Kidney (tissue), 14 donors: ENCODE measurements around the gene EFCAB7. TPM values are rescaled to one million over a fixed set of nuclear protein-coding genes. Genes with fewer than 3 reads are reported as not detected.

Experiments
- DNase-seq, 5 donors: peaks; one replicate each; pipeline ENCODE4 v3.0.0-alpha.2; 2013 to 2020
- FAIRE-seq: peaks from 2 replicates; lab custom pipeline; 2012; peaks lifted over from hg19 to GRCh38; lab: Jason Lieb, UNC
- H3K27ac ChIP-seq, 2 donors: one replicate each; pipeline ENCODE4 v1.7.0; 2013; ENCODE audit warnings: low read depth in 2 of 2, low read length in 2 of 2, inconsistent platforms in 1 of 2
- H3K27me3 ChIP-seq: one replicate; pipeline ENCODE4 v1.7.1; 2013; ENCODE audit warnings: low read length, inconsistent platforms; ENCODE audit not compliant: control insufficient read depth, insufficient read depth
- H3K36me3 ChIP-seq, 3 donors: one replicate each; pipeline versions ENCODE4 v1.7.0 to v1.7.1; 2013; ENCODE audit warnings: low read length in 3 of 3, control low read depth in 1 of 3, inconsistent platforms in 1 of 3; ENCODE audit not compliant: insufficient read depth in 3 of 3, control insufficient read depth in 2 of 3
- H3K4me1 ChIP-seq, 3 donors: one replicate each; pipeline versions ENCODE4 v1.7.0 to v1.7.1; 2013; ENCODE audit warnings: low read length in 3 of 3, inconsistent platforms in 1 of 3, low read depth in 1 of 3; ENCODE audit not compliant: control insufficient read depth in 2 of 3, insufficient read depth in 2 of 3
- H3K4me3 ChIP-seq, 3 donors: one replicate each; pipeline versions ENCODE4 v1.7.0 to v1.8.1; 2013; ENCODE audit warnings: low read length in 3 of 3, control low read depth in 1 of 3, inconsistent platforms in 1 of 3
- H3K9ac ChIP-seq, 3 donors: one replicate each; pipeline versions ENCODE4 v1.7.0 to v1.7.1; 2013; ENCODE audit warnings: low read length in 3 of 3, control low read depth in 1 of 3, inconsistent platforms in 1 of 3
- H3K9me3 ChIP-seq, 3 donors: one replicate each; pipeline versions ENCODE4 v1.7.0 to v1.7.1; 2013; ENCODE audit warnings: low read length in 3 of 3, control low read depth in 1 of 3, inconsistent platforms in 1 of 3; ENCODE audit not compliant: control insufficient read depth in 2 of 3, insufficient read depth in 1 of 3
- intact Hi-C: fragments of 100-400 bp; cut with DNase I; formaldehyde crosslinking; loops from one replicate; pipeline ENCODE4 v1.11.1; 2022
- polyA plus RNA-seq: library from polyadenylated mRNA; stranded (reverse); fragments of 350-450 nt; fragmentation: Illumina TruSeq; extraction: RNeasy Lipid Tissue Mini Kit (QIAGEN cat#74804); gene quantifications from one replicate; pipeline ENCODE4 v1.2.3, GENCODE V29; 2014; ENCODE audit warnings: low read depth, low replicate concordance; ENCODE audit not compliant: insufficient read depth
- total RNA-seq: library from RNA; stranded (reverse); fragmentation: NEBNext Ultra II Directional; extraction: Animal tissue kit (Norgen Biotek cat#: 25700); gene quantifications from one replicate; pipeline ENCODE4 v1.2.1, GENCODE V29; 2021
- TF ChIP-seq, protein P1 (sequence below): IDR thresholded peaks from 3 replicates; pipeline ENCODE4 v1.5.1; 2012; ENCODE audit warnings: mild to moderate bottlenecking, moderate library complexity, borderline replicate concordance; ENCODE audit not compliant: insufficient read depth; ENCODE audit errors: extremely low read depth
- donor health status: control.
- donor health status: control.
- donor health status: control.
- donor health status: control.
- donor health status: control.
- donor health status: DM: yes; HTN: yes; CAD: no.
- donor health status: Normal renal cell carcinoma (clear cell type).

EFCAB7 gene
- total and polyA plus RNA-seq, 2 donors from 2014 or later = 5.1 to 9.6 TPM

DNA sequence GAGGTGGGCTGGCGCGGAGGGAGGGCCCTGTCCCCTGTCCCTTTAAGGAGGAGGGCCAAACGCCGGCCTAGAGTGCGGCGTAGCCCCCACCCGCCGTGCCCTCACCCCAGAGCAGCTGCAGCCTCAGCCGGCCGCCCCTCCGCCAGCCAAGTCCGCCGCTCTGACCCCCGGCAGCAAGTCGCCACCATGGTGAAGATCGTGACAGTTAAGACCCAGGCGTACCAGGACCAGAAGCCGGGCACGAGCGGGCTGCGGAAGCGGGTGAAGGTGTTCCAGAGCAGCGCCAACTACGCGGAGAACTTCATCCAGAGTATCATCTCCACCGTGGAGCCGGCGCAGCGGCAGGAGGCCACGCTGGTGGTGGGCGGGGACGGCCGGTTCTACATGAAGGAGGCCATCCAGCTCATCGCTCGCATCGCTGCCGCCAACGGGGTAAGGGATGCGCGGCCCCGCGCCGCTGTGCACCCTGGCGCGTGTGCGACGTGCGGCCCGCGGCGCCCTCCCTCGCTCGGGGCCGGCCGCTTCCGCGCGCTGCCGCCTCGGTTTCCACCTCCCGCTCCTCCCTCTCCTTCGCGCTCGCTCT is 70.1 kb downstream of the EFCAB7 start, which contains the start of gene PGM1:
Gene PGM1 (plus strand): TSS at position 109 of the 583 bp plus-strand sequence. CDS start 78 bp downstream, at position 187.
- DNase-seq = peak; percentile 83 to 92 (median 88)
- FAIRE-seq = no peak
- intact Hi-C loops = no loop called here
- TF ChIP-seq, protein P1, sequence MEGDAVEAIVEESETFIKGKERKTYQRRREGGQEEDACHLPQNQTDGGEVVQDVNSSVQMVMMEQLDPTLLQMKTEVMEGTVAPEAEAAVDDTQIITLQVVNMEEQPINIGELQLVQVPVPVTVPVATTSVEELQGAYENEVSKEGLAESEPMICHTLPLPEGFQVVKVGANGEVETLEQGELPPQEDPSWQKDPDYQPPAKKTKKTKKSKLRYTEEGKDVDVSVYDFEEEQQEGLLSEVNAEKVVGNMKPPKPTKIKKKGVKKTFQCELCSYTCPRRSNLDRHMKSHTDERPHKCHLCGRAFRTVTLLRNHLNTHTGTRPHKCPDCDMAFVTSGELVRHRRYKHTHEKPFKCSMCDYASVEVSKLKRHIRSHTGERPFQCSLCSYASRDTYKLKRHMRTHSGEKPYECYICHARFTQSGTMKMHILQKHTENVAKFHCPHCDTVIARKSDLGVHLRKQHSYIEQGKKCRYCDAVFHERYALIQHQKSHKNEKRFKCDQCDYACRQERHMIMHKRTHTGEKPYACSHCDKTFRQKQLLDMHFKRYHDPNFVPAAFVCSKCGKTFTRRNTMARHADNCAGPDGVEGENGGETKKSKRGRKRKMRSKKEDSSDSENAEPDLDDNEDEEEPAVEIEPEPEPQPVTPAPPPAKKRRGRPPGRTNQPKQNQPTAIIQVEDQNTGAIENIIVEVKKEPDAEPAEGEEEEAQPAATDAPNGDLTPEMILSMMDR = no peak
- Histone ChIP-seq H3K27ac (peak within 1 kb of the TSS; percentile 82 to 88), H3K27me3 (no peaks in the 10 kb centered on the region), H3K9ac (peak within 1 kb of the TSS; percentile 54 to 91 (median 88)), H3K4me1 (no peaks in the 10 kb centered on the region), H3K4me3 (peak within 1 kb of the TSS; percentile 69 to 87 (median 86)), H3K9me3 (no peaks in the 10 kb centered on the region), H3K36me3 (no peaks in the 10 kb centered on the region)

DNA sequence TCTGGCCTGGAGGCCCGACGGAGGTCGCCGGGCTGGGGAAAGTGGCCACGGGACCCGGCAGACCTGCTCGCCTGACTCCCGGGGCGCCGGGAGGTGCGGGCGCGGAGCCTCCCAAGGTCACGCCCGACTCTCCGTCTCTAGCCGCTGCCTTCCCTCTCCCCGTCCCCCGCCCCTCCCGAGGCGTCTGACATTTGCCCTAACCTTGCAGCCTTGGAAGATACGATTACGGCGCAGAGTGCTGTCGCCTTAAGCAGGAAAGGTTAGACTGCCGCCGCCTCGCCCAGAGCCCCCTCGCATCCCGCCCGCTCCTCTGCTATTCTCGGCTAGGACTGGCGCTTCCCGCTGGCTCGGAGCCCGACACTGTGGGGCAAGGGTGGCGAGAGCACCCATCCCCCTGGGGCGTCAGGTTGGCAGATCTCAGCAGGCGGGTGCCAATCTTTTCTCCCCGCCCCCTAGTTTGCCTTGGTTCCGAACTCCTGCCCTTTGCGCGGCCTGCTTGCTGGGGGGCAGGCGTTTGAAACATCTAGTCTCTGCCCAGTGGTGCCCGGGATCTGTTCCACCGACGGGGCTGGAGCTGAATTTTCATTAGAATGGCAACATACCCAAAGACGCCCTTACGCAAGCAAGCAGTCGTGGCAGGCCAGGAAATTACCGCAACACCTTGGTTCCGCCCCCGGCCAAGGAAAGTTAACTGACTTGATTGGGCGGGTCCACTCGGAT is 70.7 kb downstream of the EFCAB7 start:
- TF ChIP-seq, protein P1 = no peak
- Histone ChIP-seq H3K27ac (peak overlapping the region; percentile 82 to 88), H3K36me3 (no peaks in the 10 kb centered on the region), H3K9me3 (no peaks in the 10 kb centered on the region), H3K4me3 (peak overlapping the region; percentile 69 to 87 (median 86)), H3K27me3 (no peaks in the 10 kb centered on the region), H3K4me1 (no peaks in the 10 kb centered on the region), H3K9ac (peak overlapping the region; percentile 39 to 91 (median 88))
- peak; percentile 59 to 91 (median 67) for DNase-seq
- FAIRE-seq = no peak
- intact Hi-C loops = no loop called here

DNA sequence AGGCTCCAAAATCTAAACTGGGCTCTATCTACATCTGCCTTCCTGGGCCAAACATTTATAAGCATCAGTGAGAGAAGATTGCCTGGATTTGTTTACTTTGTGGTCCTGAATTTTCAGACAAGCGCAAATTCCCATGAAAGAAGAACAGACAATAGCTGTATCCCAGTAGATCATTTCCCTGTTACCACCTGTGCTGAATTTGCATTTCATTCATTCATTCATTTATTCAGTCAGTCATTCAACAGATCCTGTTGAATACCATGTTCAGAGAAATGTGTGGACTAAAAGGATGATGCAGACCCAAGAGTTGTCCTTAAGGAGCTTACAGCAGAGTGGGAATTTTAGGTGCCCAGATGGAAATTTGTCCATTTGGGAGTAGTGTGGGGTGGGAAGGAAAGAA is 72.1 kb downstream of the EFCAB7 start:
- no peak overlapping the region for H3K4me3 ChIP-seq

More for the DNA sequence above, 72.1 kb downstream of the EFCAB7 start:
- DNase-seq (no peak), FAIRE-seq (no peak)
- Histone ChIP-seq H3K9ac (no peak overlapping the region), H3K4me1 (no peaks in the 10 kb centered on the region), H3K36me3 (no peaks in the 10 kb centered on the region), H3K27ac (no peak overlapping the region), H3K9me3 (no peaks in the 10 kb centered on the region), H3K27me3 (no peaks in the 10 kb centered on the region)
- TF ChIP-seq, protein P1 = no peak
- intact Hi-C loops = no loop called here
